ENCODE results near the gene KRTAP10-11. TPM values are rescaled to one million over a fixed set of nuclear protein-coding genes. Genes with fewer than 3 reads are reported as not detected.

The KRTAP10-11 gene
- total and polyA plus RNA-seq, 2 of the 8 experiments (the other 6 are each of a cell fraction or from before 2014, with no cell fraction given): not detected

GRCh38 chr21:44611551-44611950, 34.7 kb upstream of the KRTAP10-11 start:
- Histone ChIP-seq H3K56ac (replicated peaks; ENCODE audit: insufficient read length, low read depth, low read length) (no peak overlapping the region), H3K4me2 (ENCODE audit: insufficient read depth in 1 of 2, low read depth in 2 of 2, low read length in 2 of 2) (no peak overlapping the region), H4K20me1 (replicated peaks in 1 of 2; ENCODE audit: control insufficient read depth in 1 of 2, insufficient read depth in 2 of 2, low read length in 2 of 2) (peaks cover 0 to 1% of the 10 kb centered on the region in 2 experiments), H2AK5ac (ENCODE audit: low read depth, low read length) (no peak overlapping the region; the same call in 1 of the 2 replicates), H4K91ac (replicated peaks; ENCODE audit: insufficient read length, low read length) (no peak overlapping the region), H3K4me1 (replicated peaks in 1 of 4; ENCODE audit: control insufficient read depth in 3 of 4, insufficient read depth in 4 of 4, low read length in 3 of 4) (peaks cover 0 to 6% (median 1%) of the 10 kb centered on the region in 4 experiments; a peak in 3 of 7 replicates), H2BK15ac (ENCODE audit: low read length) (no peak overlapping the region), H3K4me3 (ENCODE audit: extremely low read depth in 1 of 4, insufficient read depth in 2 of 4, low read depth in 3 of 4, low read length in 4 of 4) (no peak overlapping the region), H2AFZ (ENCODE audit: low read length) (no peak overlapping the region), H4K5ac (ENCODE audit: insufficient read length, low read depth, low read length) (no peak overlapping the region), H2BK120ac (replicated peaks; ENCODE audit: low read depth, low read length) (no peak overlapping the region), H3K4ac (replicated peaks; ENCODE audit: insufficient read length, low read depth, low read length) (no peak overlapping the region), H2BK5ac (ENCODE audit: low read depth, low read length) (no peak overlapping the region), H3K27me3 (replicated peaks in 1 of 4; ENCODE audit: control insufficient read depth in 3 of 4, extremely low read depth in 1 of 4, insufficient read depth in 3 of 4, low read length in 3 of 4) (no peaks in the 10 kb centered on the region), H3K18ac (ENCODE audit: extremely low read depth, low read length) (no peak overlapping the region), H3K9ac (replicated peaks in 1 of 4; ENCODE audit: extremely low read depth in 1 of 4, low read depth in 3 of 4, low read length in 3 of 4) (no peak overlapping the region), H3K79me2 (ENCODE audit: control insufficient read depth in 1 of 2, insufficient read depth in 2 of 2, low read length in 2 of 2) (no peaks in the 10 kb centered on the region), H2BK20ac (ENCODE audit: low read length) (no peak overlapping the region), H3K79me1 (ENCODE audit: low read depth, low read length) (no peaks in the 10 kb centered on the region), H3K27ac (ENCODE audit: low read depth, low read length) (no peak overlapping the region), H3K14ac (ENCODE audit: insufficient read length) (no peak overlapping the region), H4K8ac (ENCODE audit: extremely low read depth, insufficient read depth, low read length) (no peak overlapping the region), H3K9me3 (ENCODE audit: insufficient read depth in 2 of 2, low read depth in 1 of 2, low read length in 1 of 2) (peaks cover 19 to 22% of the 10 kb centered on the region in 2 experiments), H3K23ac (ENCODE audit: insufficient read length) (no peak overlapping the region), H2BK12ac (ENCODE audit: low read depth, low read length) (no peak overlapping the region), H3K36me3 (ENCODE audit: control insufficient read depth in 2 of 4, insufficient read depth in 4 of 4, low read length in 3 of 4) (no peaks in the 10 kb centered on the region; a peak in 1 of 8 replicates), H3K23me2 (ENCODE audit: low read depth, low read length) (no peaks in the 10 kb centered on the region)
- 92% methylated on average over 4 of the region's 4 CpGs; no CpG with 5 or more reads in 1 of the 2 experiments for WGBS, 2 experiments (ENCODE audit: extremely low coverage in 1 of 2, insufficient coverage in 1 of 2, insufficient read length in 1 of 2, insufficient replicate concordance in 2 of 2, low coverage in 1 of 2, low lambda C conversion rate in 2 of 2, missing lambda C conversion rate in 1 of 2)
- no peak for DNase-seq (ENCODE audit: low read depth in 1 of 2, low spot score in 2 of 2)
- FAIRE-seq: no peak
- TF ChIP-seq SP4 (IDR thresholded peaks at IDR 0.05; ENCODE audit: low read length): no peak
- no peak for TF ChIP-seq HDAC6 (IDR thresholded peaks at IDR 0.05; ENCODE audit: low read depth, low read length)
- POLR2A ChIA-PET (ENCODE audit: partially characterized antibody): interaction anchor here (0.7 kb wide), 1 partner anchor 264 kb away, joined by 3 read pairs; no protein-coding TSS in a partner anchor
- CTCF ChIA-PET (ENCODE audit: partially characterized antibody): interaction anchor here (1.5 kb wide), 1 partner anchor 85 kb away, joined by 3 read pairs; the partner anchor contains the start of gene KRTAP10-12
